GM12801 (cell line): ENCODE data around the gene CLPTM1.

Experiments used
- CTCF ChIP-seq: IDR thresholded peaks from one replicate; pipeline ENCODE4 v1.5.1; 2011; ENCODE audit warnings: control low read depth; ENCODE audit not compliant: insufficient read length; ENCODE audit errors: extremely low read depth

The CLPTM1 gene

GRCh38 chr19:44939668-44940067 is 15.5 kb upstream of the CLPTM1 start:
- no peak for TF ChIP-seq CTCF

GRCh38 chr19:44942067-44942571 is 13.1 kb upstream of the CLPTM1 start, which contains the start of gene APOC4:
Gene APOC4 (plus strand): TSS chr19:44942237. CDS start chr19:44942278, 41 bp downstream.
- no peak for TF ChIP-seq CTCF

- no peak for TF ChIP-seq CTCF
Measured at GRCh38 chr19:44943801-44944249, 11.4 kb upstream of the CLPTM1 start.

GRCh38 chr19:44947041-44947581 is 8.1 kb upstream of the CLPTM1 start:
- no peak for TF ChIP-seq CTCF

GRCh38 chr19:44948237-44948636 is 6.9 kb upstream of the CLPTM1 start:
- no peak for TF ChIP-seq CTCF

- no peak for TF ChIP-seq CTCF
Measured at GRCh38 chr19:44948763-44949374, 6.3 kb upstream of the CLPTM1 start.

GRCh38 chr19:44949550-44949949 is 5.6 kb upstream of the CLPTM1 start:
- no peak for TF ChIP-seq CTCF
